Uterus (tissue), 4 donors: ENCODE data around the gene KAT2A. TPM values are rescaled to one million over a fixed set of nuclear protein-coding genes. Genes with fewer than 3 reads are reported as not detected.
A peak's percentile ranks its signal among the peaks of the same experiment; 100 is the strongest.

ENCODE experiments used
- DNase-seq, 2 donors: peaks; one replicate each; pipeline ENCODE4 v3.0.0-alpha.2; 2019 to 2020
- H3K27ac ChIP-seq, 2 donors: fragments of 200-600 bp; sonication (generic); 1 replicate in 1 of 2; 2 replicates in 1 of 2; pipeline ENCODE4 v1.5.1; 2016 to 2018
- H3K27me3 ChIP-seq, 2 donors: fragments of 200-600 bp; sonication (generic); one replicate each; pipeline ENCODE4 v1.5.1; 2018 to 2019; ENCODE audit warnings: control low read depth in 1 of 2
- H3K36me3 ChIP-seq, 2 donors: fragments of 200-600 bp; sonication (generic); one replicate each; pipeline ENCODE4 v1.5.1; 2019; ENCODE audit warnings: control low read depth in 1 of 2
- H3K4me1 ChIP-seq, 2 donors: fragments of 200-600 bp; sonication (generic); one replicate each; pipeline ENCODE4 v1.5.1; 2018 to 2019; ENCODE audit warnings: control low read depth in 1 of 2
- H3K4me3 ChIP-seq, 2 donors: fragments of 200-600 bp; sonication (generic); 1 replicate in 1 of 2; 2 replicates in 1 of 2; pipeline ENCODE4 v1.5.1; 2018 to 2019; ENCODE audit warnings: mild to moderate bottlenecking in 1 of 2
- H3K9me3 ChIP-seq, 2 donors: fragments of 200-600 bp; sonication (generic); one replicate each; pipeline ENCODE4 v1.5.1; 2019; ENCODE audit warnings: control low read depth in 1 of 2
- CTCF ChIP-seq, 4 experiments: fragments of 200-600 bp in 2 of 4; fragments of 450-650 bp in 2 of 4; sonication (generic) in 2 of 4; IDR thresholded peaks; one replicate each; pipeline ENCODE4 v1.5.1; 2016 to 2019; ENCODE audit warnings: antibody characterized with exemption in 4 of 4, mild to moderate bottlenecking in 2 of 4, moderate library complexity in 1 of 4
- POLR2A ChIP-seq, 2 donors: fragments of 450-650 bp; IDR thresholded peaks; one replicate each; pipeline ENCODE4 v1.6.1; 2016; ENCODE audit warnings: antibody characterized with exemption in 2 of 2, mild to moderate bottlenecking in 1 of 2, moderate library complexity in 1 of 2
- intact Hi-C: fragments of 100-400 bp; cut with DNase I; formaldehyde crosslinking; loops from one replicate; pipeline ENCODE4 v1.15.1; 2023; ENCODE audit warnings: low total_unique reads
- total RNA-seq, 4 donors: library from RNA; depleted of rRNA in 3 of 4; stranded (reverse); fragments of >200 nt in 3 of 4; gene quantifications; one replicate each; pipeline versions ENCODE4 v1.1.0 to v1.2.4, GENCODE V29; 2014 to 2023
- donor health status: DM: yes; HTN: yes; CAD: no.

Gene KAT2A
- total RNA-seq, 4 donors from 2014 or later, result 20.9 to 80.9 (median 39.2) TPM

- TF ChIP-seq POLR2A (IDR thresholded peaks at IDR 0.05) (no peak), CTCF (IDR thresholded peaks at IDR 0.05) (no peak)
- no peaks in the 10 kb centered on the region for H3K4me1 ChIP-seq
- no peaks in the 10 kb centered on the region for H3K27me3 ChIP-seq
- H3K36me3 ChIP-seq, result no peaks in the 10 kb centered on the region
- intact Hi-C loops, result no loop called here
- H3K9me3 ChIP-seq, result no peaks in the 10 kb centered on the region
- H3K27ac ChIP-seq, result peak overlapping the region; percentile 49 to 69
- DNase-seq, result no peak
- no peak overlapping the region for H3K4me3 ChIP-seq
Observed at GRCh38 chr17:42130310-42130936, 9.3 kb upstream of the KAT2A start.

GRCh38 chr17:42129109-42129837 is 8.1 kb upstream of the KAT2A start:
- intact Hi-C loops, result no loop called here
- no peaks in the 10 kb centered on the region for H3K4me1 ChIP-seq
- H3K4me3 ChIP-seq, result no peak overlapping the region
- no peaks in the 10 kb centered on the region for H3K36me3 ChIP-seq
- H3K27me3 ChIP-seq, result no peaks in the 10 kb centered on the region
- peak in 1 of 2 donors; percentile 62 for DNase-seq
- peak overlapping the region; percentile 28 to 69 for H3K27ac ChIP-seq
- H3K9me3 ChIP-seq, result no peaks in the 10 kb centered on the region
- TF ChIP-seq CTCF (IDR thresholded peaks at IDR 0.05) (peak in 1 of 4 experiments; percentile 23), POLR2A (IDR thresholded peaks at IDR 0.05) (no peak)

GRCh38 chr17:42127414-42127813 is 6.2 kb upstream of the KAT2A start:
- TF ChIP-seq CTCF (IDR thresholded peaks at IDR 0.05), result no peak
- no peak for TF ChIP-seq POLR2A (IDR thresholded peaks at IDR 0.05)
- H3K36me3 ChIP-seq, result no peaks in the 10 kb centered on the region
- no peak overlapping the region for H3K4me3 ChIP-seq

GRCh38 chr17:42126836-42127235 is 5.7 kb upstream of the KAT2A start:
- no peak for DNase-seq
- Histone ChIP-seq H3K36me3 (no peaks in the 10 kb centered on the region), H3K27me3 (no peaks in the 10 kb centered on the region), H3K27ac (no peak overlapping the region), H3K9me3 (no peaks in the 10 kb centered on the region), H3K4me1 (peaks cover 0 to 7% of the 10 kb centered on the region in 2 donors), H3K4me3 (no peak overlapping the region)
- intact Hi-C loops, result no loop called here
- no peak for TF ChIP-seq POLR2A (IDR thresholded peaks at IDR 0.05)

More at GRCh38 chr17:42127414-42127813, 6.2 kb upstream of the KAT2A start:
- Histone ChIP-seq H3K9me3 (no peaks in the 10 kb centered on the region), H3K4me1 (peaks cover 0 to 1% of the 10 kb centered on the region in 2 donors), H3K27me3 (no peaks in the 10 kb centered on the region), H3K27ac (no peak overlapping the region)
- DNase-seq, result no peak
- intact Hi-C loops, result no loop called here

GRCh38 chr17:42125565-42125964 is 4.4 kb upstream of the KAT2A start:
- H3K27ac ChIP-seq, result no peak overlapping the region
- no peak overlapping the region for H3K4me3 ChIP-seq
- TF ChIP-seq CTCF (IDR thresholded peaks at IDR 0.05) (no peak), POLR2A (IDR thresholded peaks at IDR 0.05) (no peak)
- H3K4me1 ChIP-seq, result peaks cover 0 to 9% of the 10 kb centered on the region in 2 donors
- H3K27me3 ChIP-seq, result no peaks in the 10 kb centered on the region
- DNase-seq, result no peak
- H3K36me3 ChIP-seq, result no peaks in the 10 kb centered on the region
- intact Hi-C loops, result no loop called here
- no peaks in the 10 kb centered on the region for H3K9me3 ChIP-seq
